Activated CD4-positive, CD25-positive, alpha-beta regulatory T cell treated with anti-CD3 and anti-CD28 coated beads, Interleukin-2, amount 50 U/mL, for 16 hours (primary cell): ENCODE data around the gene COPG2.

Experiments used
- DNase-seq: peaks from one replicate; pipeline ENCODE4 v3.0.0-alpha.2; 2020; ENCODE audit warnings: low read depth, low spot score

Gene COPG2

GRCh38 chr7:130500463-130500862, 168.1 kb downstream of the COPG2 start:
- no peak for DNase-seq

GRCh38 chr7:130494431-130494858, 174.1 kb downstream of the COPG2 start:
- DNase-seq, result no peak

- DNase-seq, result no peak
Observed at GRCh38 chr7:130493275-130493873, 175.2 kb downstream of the COPG2 start.

DNA sequence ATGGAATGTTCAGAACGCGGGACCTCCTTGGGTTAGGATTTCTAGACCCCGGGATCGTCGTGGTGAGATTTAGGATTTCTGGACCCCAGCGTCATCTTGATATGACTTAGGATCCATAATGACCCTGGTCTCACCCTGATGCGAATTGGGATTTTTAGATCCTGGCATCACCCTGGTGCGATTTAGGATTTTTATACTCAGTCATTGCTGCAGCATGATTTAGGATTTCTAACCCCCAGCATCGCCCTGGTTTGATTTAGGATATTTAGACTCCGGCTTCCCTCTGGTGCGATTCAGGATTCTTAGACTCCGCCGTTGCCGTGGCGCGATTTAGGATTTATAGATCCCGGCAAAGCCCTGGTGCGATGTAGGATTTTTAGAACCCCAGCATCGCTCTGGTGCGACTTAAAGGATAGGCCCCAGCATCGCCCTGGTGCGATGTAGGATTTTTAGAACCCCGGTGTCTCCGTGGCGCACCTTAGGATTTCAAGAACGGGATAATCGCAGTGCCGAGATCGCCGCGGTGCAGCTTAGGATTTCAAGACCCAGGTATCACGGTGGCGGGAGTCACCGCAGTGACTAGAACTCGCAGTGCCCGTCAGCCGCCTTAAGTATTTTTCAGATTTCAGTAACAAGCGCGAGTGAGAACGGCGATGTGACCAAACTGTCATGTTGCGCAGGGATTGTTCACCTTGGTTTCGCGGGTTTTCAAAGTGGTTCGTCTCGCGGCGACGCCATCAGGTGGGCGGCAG, 175.8 kb downstream of the COPG2 start:
- no peak for DNase-seq

GRCh38 chr7:130491841-130492522, 176.6 kb downstream of the COPG2 start, which contains the start of gene MEST:
Gene MEST (plus strand): TSS chr7:130492085. CDS start chr7:130492314, 229 bp downstream.
- no peak for DNase-seq

DNA sequence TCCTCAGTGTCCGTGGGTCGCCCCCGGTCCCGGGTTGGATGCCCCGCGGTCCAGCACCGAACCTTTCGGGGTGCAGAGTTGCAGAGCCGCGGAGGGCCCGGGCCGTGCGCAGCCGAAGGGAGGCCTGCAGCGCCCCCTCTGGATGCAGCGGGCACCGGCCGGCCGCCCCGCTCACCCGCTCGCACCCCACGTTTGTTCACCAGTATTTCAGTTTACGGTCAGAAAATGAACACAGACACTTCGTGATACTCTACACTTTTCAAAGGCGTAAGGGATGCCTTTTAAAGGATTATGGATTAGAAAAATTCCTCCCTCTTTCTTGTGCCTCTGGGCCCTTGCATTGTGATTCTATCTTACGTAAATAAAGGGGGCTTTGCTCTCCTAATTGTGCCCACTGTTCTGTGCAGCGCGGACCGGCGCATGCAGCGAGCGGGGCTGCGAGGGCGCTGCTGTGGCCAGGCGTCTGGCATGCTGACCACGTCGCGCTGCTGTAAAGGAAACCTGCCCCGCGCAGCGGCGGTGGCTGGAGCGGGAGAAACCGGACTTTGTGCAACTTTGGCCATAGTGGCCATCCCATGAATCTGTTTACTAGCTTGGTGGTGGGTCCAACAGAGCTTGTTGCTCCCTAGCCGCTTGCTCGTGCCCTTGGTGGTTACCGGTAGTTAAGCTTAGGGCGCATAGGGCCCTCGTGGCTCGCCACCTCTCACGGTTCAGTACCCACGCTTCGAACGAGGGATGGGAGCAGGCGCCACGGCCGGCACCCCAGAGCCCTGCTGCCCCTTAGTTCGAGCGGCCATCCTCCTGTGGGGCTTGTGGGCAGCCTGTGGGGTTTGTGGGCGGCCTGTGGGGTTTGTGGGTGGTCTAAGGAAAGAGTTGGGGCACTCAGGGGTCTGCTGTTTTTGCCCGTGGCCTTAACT, 177.4 kb downstream of the COPG2 start:
- DNase-seq, result no peak

DNA sequence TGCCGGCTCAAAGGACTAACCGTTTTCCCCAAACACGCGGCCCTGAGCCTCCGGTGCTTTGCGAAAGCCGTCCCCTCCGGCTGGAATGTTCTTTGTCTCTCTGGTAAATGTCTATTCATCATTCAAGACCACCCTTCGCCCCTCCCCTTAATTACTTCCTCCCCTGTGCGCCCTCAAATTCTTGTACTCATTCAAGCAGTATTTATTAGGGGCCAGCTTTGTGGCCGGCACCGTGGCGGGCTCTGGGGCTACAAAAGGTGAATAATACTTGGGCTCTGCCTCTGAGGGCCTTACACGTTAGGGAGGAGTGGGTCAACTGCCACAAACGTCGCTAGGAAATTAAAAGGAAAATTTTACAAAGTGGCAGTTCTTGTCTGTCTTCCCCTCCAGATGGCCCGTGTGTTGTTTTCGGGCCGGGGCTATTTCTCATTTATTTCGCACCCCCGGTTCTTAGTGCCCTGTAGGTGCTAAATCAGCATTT, 178.2 kb downstream of the COPG2 start:
- no peak for DNase-seq

- no peak for DNase-seq
Observed at GRCh38 chr7:130489140-130489983, 179.2 kb downstream of the COPG2 start.

DNA sequence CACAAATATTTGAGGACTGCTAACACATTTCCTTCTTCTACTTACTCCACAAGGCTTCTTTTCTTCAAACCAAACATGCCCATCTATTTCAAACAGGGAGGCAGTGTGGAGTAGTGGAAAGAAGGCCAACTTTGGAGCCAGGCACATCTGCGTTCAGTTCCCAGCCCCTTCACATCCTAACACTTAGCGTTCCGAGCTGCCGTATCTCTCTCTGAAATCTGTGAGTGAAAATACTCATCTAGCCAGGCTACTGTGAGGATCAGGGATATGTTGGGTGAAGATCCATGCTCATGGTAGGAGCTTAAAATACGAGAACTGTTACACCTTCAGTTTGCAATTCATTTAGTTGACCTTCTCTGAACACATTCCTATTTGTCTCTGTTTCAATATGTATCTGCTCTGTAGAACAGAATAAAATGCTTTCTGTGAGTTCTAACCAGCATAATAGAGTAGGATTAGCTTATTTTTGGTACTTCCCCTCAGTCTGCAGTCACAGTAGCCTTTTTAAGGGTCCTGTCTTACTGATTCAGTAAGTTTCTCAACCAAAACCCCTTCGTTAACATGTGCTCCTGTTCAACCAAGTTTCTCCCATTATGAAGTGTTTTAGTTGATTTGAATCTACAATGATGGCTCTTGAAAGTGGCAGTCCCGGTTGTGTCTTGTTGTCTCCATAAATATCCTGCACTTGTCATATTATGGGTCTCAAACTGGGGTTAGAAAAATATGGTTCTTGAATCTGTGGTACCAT, 180.0 kb downstream of the COPG2 start:
- no peak for DNase-seq

- DNase-seq, result no peak
Observed at GRCh38 chr7:130486954-130487436, 181.6 kb downstream of the COPG2 start.

DNA sequence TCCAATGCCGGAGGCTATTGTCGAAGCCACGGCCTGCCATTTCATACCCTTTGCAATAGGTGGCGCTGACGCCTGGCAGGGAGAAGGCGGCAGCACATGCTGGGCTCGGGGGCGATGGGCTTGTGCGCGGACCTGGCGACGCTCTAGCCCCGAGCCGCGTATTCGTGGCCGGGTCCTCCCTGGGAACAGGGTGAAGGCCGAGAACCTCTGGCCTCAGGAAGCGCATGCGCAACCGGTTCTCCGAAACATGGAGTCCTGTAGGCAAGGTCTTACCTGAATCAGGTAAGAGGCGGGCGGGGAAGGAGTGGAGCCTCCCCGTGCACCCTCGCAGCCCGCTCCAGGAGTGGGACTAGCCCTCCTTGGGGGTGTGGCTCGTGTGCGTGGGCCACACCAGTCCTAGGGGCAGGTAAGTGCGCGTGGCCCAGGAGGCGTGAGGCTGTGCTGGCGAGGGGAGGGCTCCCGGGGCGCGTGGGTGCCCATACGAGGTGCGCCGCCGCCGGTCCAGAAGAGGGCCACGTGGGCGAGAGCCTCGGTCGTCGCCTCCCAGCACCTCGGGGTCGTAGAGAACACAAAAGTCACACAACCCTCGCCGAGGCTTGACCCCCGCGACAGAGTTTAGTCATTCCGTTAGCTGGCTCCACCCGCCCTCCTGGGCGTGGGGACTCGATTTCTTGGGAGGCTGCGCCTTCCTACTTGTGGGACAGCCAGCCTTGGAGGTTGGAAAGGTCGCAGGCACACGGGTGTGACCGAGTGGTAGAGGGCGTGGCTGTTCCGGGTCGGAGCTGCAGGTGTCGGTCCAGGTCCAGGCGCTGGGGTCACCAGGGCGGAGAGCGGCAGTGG, 182.2 kb downstream of the COPG2 start:
- peak; percentile 4 for DNase-seq

DNA sequence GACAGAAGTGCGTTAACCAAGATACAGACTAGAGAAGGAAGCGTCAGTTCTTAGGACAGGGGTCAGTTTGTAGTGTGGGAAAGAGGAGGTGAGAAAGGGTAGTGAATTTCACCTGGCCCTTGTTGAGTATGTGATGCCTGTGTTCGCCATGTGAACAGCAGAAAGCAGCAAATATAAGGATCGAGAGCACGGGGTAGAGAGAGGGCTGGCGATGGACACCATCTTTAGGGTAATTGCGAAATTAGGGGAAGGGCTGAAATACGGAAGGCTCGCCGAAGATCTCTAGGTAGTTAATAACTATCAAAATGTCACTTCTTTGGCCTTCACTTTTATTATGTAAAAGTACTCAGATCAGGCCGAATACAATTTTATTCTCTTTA, 182.8 kb downstream of the COPG2 start:
- DNase-seq, result no peak

DNA sequence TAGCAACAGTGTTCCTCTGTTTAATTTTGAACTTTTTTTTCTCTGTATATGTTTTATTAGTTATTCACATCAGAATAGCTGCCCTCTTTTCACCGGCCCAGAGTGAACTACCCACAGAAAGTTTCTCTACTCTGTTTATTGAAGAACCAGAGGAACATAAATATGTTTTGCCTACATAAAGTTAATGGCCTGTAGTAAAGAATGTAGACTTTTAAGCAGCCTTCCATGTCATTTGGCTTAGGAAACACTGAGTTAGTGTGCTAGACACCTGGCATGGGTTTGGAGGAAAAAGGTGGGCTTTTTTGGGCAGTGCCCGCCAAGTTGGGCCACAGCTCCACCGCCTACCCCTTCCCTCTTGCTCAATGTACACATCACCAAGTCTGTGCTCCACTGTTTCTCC, 185.5 kb downstream of the COPG2 start:
- no peak for DNase-seq

DNA sequence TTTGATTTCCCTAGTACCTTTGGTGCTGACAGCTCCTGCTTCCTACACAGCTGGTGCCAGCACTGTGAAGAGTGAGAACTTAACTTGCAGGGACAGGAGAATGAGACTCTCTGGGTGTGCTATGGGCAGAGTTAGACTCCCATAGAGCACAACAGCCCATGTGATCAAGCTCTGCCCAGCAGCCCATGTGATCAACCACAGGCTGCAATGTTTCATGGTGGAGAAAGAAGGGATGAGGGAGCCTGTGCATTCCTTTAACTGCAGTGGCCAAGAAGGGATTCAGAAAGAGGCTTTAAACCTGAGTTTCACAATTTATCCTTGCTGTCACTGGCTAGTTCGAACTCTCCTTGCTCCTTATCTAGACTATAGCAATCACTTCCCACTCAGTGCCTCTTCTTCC, 186.7 kb downstream of the COPG2 start:
- no peak for DNase-seq

- no peak for DNase-seq
Observed at GRCh38 chr7:130479716-130480400, 188.7 kb downstream of the COPG2 start.

DNA sequence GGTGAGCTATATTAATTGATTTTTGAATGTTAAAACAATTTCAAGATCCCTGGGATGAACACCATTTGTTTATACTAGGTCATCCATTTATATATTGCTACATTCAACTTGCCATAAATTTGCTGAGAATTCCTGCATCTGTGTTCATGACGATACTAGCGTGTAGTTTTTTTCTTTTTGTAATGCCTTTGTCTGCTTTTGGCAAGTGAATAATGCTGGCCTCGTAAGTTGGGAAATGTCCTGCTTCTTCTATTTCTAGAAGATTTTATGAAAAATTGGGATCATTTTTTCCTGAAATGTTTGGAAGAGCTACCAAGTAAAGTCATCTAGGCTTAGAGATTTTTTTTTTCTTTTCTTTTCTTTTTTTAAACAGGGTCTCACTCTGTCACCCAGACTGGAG, 189.6 kb downstream of the COPG2 start:
- DNase-seq, result no peak

DNA sequence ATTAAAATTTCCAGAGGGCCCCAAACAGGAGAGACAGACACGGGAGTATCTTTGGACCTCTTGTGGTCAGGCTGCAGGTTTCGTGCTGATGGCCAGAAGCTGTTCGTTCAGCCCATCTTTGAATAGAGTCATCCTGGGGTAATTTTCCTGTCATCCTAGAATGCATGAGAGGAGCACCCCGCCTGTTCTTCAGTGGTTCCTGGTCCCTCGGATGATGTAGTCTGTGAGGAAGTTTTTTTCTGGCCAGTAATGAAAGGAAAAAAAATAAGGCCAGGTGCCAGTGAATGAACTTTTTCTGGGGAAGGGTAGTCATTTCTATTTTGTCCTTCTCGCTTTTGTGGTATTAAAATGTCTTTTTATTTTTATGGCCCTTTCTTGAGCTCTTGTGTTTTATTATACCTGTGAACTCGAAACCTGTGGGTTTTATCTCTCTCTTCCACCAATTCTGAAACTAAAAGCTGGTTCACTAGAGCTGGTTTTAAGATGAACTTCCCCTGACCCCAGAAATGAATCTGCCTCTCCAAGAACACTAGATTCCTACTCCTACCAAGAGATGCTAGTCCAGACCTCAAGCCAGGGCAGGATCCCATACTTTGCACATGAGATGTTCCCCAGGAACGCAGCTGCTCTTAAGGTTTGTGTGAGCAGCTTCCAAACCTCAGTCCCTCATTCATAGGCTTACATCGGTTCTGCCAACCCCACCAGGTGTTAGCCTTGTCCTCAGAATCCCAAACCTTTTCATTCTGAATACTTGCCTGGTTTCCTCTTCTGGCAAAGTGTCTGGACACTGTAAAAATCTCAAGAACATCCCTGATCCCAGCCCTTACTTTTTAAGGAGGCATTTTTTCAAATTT, 192.0 kb downstream of the COPG2 start:
- DNase-seq, result no peak
